Measurements from ENCODE around the gene SCN4A. TPM values are rescaled to one million over a fixed set of nuclear protein-coding genes. Genes with fewer than 3 reads are reported as not detected.

The SCN4A gene
- total RNA-seq, 4 donors from 2014 or later: 0.21 to 2.4 (median 1.1) TPM

GRCh38 chr17:63997341-63998048, 24.8 kb upstream of the SCN4A start:
- H3K4me1 ChIP-seq: peaks cover 0 to 19% (median 14%) of the 10 kb centered on the region in 4 donors
- no peak for DNase-seq (ENCODE audit: low spot score in 2 of 2)
- H3K4me3 ChIP-seq: peak overlapping the region; percentile 28 to 54 (median 51)
- H3K27me3 ChIP-seq: peaks cover 0 to 56% of the 10 kb centered on the region in 2 donors
- H3K9me3 ChIP-seq: no peaks in the 10 kb centered on the region
- H3K36me3 ChIP-seq: no peaks in the 10 kb centered on the region
- TF ChIP-seq CTCF (IDR thresholded peaks at IDR 0.05): no peak
- TF ChIP-seq POLR2A (IDR thresholded peaks at IDR 0.05): no peak
- no peak for TF ChIP-seq EP300 (IDR thresholded peaks at IDR 0.05)
- WGBS, 2 donors: 13 to 27% methylated on average over 19 of the region's 19 CpGs
- peak overlapping the region in 1 of 4 donors; percentile 33 for H3K27ac ChIP-seq

- 92 to 96% methylated on average over 11 of the region's 11 CpGs for WGBS, 2 donors
- Histone ChIP-seq H3K4me3 (no peak overlapping the region), H3K9me3 (no peaks in the 10 kb centered on the region), H3K4me1 (peaks cover 0 to 19% (median 14%) of the 10 kb centered on the region in 4 donors), H3K27ac (no peak overlapping the region), H3K36me3 (no peaks in the 10 kb centered on the region), H3K27me3 (peaks cover 0 to 57% of the 10 kb centered on the region in 2 donors)
- DNase-seq (ENCODE audit: low spot score in 2 of 2): no peak
- TF ChIP-seq POLR2A (IDR thresholded peaks at IDR 0.05) (no peak), EP300 (IDR thresholded peaks at IDR 0.05) (no peak), CTCF (IDR thresholded peaks at IDR 0.05) (no peak)
Measured at GRCh38 chr17:63996430-63997182, 23.9 kb upstream of the SCN4A start.

- Histone ChIP-seq H3K4me3 (no peak overlapping the region), H3K9me3 (no peaks in the 10 kb centered on the region), H3K27me3 (peaks cover 0 to 57% of the 10 kb centered on the region in 2 donors), H3K4me1 (peaks cover 0 to 22% (median 15%) of the 10 kb centered on the region in 4 donors), H3K27ac (no peak overlapping the region), H3K36me3 (no peaks in the 10 kb centered on the region)
- DNase-seq (ENCODE audit: low spot score in 2 of 2): no peak
- TF ChIP-seq CTCF (IDR thresholded peaks at IDR 0.05) (no peak), POLR2A (IDR thresholded peaks at IDR 0.05) (no peak), EP300 (IDR thresholded peaks at IDR 0.05) (no peak)
- WGBS, 2 donors: 79 to 94% methylated on average over 5 of the region's 5 CpGs
Measured at GRCh38 chr17:63995626-63996025, 22.9 kb upstream of the SCN4A start.

GRCh38 chr17:63993368-63993985, 20.8 kb upstream of the SCN4A start:
- no peaks in the 10 kb centered on the region for H3K9me3 ChIP-seq
- WGBS, 2 donors: 78 to 95% methylated on average over 2 to 3 of the region's 3 CpGs
- no peak overlapping the region for H3K27ac ChIP-seq
- H3K27me3 ChIP-seq: peaks cover 0 to 63% of the 10 kb centered on the region in 2 donors
- no peak for DNase-seq (ENCODE audit: low spot score in 2 of 2)
- no peak overlapping the region for H3K4me3 ChIP-seq
- no peak for TF ChIP-seq CTCF (IDR thresholded peaks at IDR 0.05)
- no peak for TF ChIP-seq EP300 (IDR thresholded peaks at IDR 0.05)
- TF ChIP-seq POLR2A (IDR thresholded peaks at IDR 0.05): no peak
- H3K4me1 ChIP-seq: peaks cover 0 to 26% (median 12%) of the 10 kb centered on the region in 4 donors
- H3K36me3 ChIP-seq: no peaks in the 10 kb centered on the region

Data from tibial nerve (tissue), 4 donors.